IMR-90 (cell line): ENCODE data around the gene IGF1R.

Experiments
- CEBPB ChIP-seq: IDR thresholded peaks from 2 replicates; pipeline ENCODE4 v1.6.1; 2012; ENCODE audit warnings: low read depth, low read length, improper control_type of control experiment
- CHD1 ChIP-seq: IDR thresholded peaks from 2 replicates; pipeline ENCODE4 v1.6.1; 2012; ENCODE audit warnings: low read depth, low read length, improper control_type of control experiment
- FOS ChIP-seq: fragments of 150-350 bp; IDR thresholded peaks from 2 replicates; pipeline ENCODE4 v1.6.1; 2016; ENCODE audit warnings: low read depth, low read length
- MAFK ChIP-seq: IDR thresholded peaks from 2 replicates; pipeline ENCODE4 v1.6.1; 2012; ENCODE audit warnings: low read depth, low read length, improper control_type of control experiment
- POLR2A ChIP-seq: IDR thresholded peaks from 2 replicates; pipeline ENCODE4 v1.6.1; 2012; ENCODE audit warnings: mild to moderate bottlenecking, low read depth, low read length
- RAD21 ChIP-seq: IDR thresholded peaks from 2 replicates; pipeline ENCODE4 v1.6.1; 2012; ENCODE audit warnings: low read length, improper control_type of control experiment
- RFX5 ChIP-seq: IDR thresholded peaks from 2 replicates; pipeline ENCODE4 v1.8.0; 2012; ENCODE audit warnings: low read depth, mild to moderate bottlenecking, low read length, moderate library complexity
- TF ChIP-seq, protein P1 (sequence below): conservative IDR thresholded peaks from 2 replicates; pipeline ENCODE4 v1.5.1; 2012; ENCODE audit warnings: mild to moderate bottlenecking, low read depth, low read length, improper control_type of control experiment
- TF ChIP-seq, protein P2 (sequence below): fragments of 150-350 bp; IDR thresholded peaks from 2 replicates; pipeline ENCODE4 v1.6.1; 2017; ENCODE audit warnings: mild to moderate bottlenecking, antibody characterized with exemption, low read length, low read depth

DNA sequence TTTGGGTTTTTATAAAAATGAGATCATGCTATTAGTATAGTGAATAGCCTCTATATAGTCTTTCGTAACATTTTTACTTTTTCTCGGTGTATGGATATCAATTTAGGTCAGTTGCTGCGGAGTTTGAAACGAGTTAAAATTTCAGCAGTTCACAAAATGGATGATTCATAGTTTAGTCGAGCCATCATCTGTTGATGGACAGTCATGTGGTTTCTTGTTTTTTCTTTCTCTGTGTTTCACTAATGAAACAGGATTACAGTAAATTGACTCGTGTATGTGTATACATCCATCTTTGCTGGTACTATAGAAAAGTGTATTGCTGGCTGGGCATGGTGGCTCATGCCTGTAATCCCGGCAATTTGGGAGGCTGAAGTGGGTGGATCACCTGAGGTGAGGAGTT lies 106.8 kb downstream of the IGF1R start:
- TF ChIP-seq CHD1: no peak
- TF ChIP-seq, protein P1, sequence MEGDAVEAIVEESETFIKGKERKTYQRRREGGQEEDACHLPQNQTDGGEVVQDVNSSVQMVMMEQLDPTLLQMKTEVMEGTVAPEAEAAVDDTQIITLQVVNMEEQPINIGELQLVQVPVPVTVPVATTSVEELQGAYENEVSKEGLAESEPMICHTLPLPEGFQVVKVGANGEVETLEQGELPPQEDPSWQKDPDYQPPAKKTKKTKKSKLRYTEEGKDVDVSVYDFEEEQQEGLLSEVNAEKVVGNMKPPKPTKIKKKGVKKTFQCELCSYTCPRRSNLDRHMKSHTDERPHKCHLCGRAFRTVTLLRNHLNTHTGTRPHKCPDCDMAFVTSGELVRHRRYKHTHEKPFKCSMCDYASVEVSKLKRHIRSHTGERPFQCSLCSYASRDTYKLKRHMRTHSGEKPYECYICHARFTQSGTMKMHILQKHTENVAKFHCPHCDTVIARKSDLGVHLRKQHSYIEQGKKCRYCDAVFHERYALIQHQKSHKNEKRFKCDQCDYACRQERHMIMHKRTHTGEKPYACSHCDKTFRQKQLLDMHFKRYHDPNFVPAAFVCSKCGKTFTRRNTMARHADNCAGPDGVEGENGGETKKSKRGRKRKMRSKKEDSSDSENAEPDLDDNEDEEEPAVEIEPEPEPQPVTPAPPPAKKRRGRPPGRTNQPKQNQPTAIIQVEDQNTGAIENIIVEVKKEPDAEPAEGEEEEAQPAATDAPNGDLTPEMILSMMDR: no peak
- TF ChIP-seq MAFK: no peak
- TF ChIP-seq CEBPB: no peak
- TF ChIP-seq, protein P2, sequence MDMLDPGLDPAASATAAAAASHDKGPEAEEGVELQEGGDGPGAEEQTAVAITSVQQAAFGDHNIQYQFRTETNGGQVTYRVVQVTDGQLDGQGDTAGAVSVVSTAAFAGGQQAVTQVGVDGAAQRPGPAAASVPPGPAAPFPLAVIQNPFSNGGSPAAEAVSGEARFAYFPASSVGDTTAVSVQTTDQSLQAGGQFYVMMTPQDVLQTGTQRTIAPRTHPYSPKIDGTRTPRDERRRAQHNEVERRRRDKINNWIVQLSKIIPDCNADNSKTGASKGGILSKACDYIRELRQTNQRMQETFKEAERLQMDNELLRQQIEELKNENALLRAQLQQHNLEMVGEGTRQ: no peak
- TF ChIP-seq RAD21: no peak
- TF ChIP-seq POLR2A: no peak
- TF ChIP-seq FOS: no peak
- no peak for TF ChIP-seq RFX5
